Measurements from ENCODE around the gene UNC50. TPM values are rescaled to one million over a fixed set of nuclear protein-coding genes. Genes with fewer than 3 reads are reported as not detected.

The UNC50 gene
- polyA plus RNA-seq, 1 donor (not counting 4 experiments of a cell fraction or from before 2014, with no cell fraction given), result 75.2 TPM

- H3K4me2 ChIP-seq (ENCODE audit: control insufficient read depth, extremely low read depth, insufficient read depth, low read depth, low read length), result peak overlapping the region; percentile 100
- no peak for DNase-seq (ENCODE audit: low read depth, low spot score)
- no peaks in the 10 kb centered on the region for H3K27me3 ChIP-seq (ENCODE audit: control insufficient read depth, extremely low read depth, insufficient read depth, low read length)
- H3K4me3 ChIP-seq (ENCODE audit: control insufficient read depth in 2 of 3, extremely low read depth in 1 of 3, insufficient read depth in 2 of 3, low read depth in 1 of 3, low read length in 3 of 3), result peak overlapping the region; percentile 96 to 99 (median 98)
- dilution Hi-C loops (cut with MboI; ENCODE audit: extremely low pct_ligation_motif_present, low sequenced_read_pairs), result no loop called here
- peaks cover 26% of the 10 kb centered on the region for H3K4me1 ChIP-seq (ENCODE audit: control insufficient read depth, extremely low read depth, insufficient read depth, low read length)
- H3K79me2 ChIP-seq (ENCODE audit: control insufficient read depth, insufficient read depth, low read length), result peaks cover 68% of the 10 kb centered on the region
- H3K9me3 ChIP-seq (ENCODE audit: control insufficient read depth, low read depth, low read length), result no peaks in the 10 kb centered on the region
- H3K27ac ChIP-seq (ENCODE audit: control insufficient read depth, insufficient read depth, low read length), result peak overlapping the region; percentile 94
- FAIRE-seq, result no peak
- H3K9ac ChIP-seq (ENCODE audit: control insufficient read depth, extremely low read depth, insufficient read depth, low read length), result peak overlapping the region; percentile 97
- TF ChIP-seq CTCF (optimal IDR thresholded peaks at IDR 0.05 in 1 of 3, IDR thresholded peaks at IDR 0.05 in 1 of 3, conservative IDR thresholded peaks at IDR 0.05 in 1 of 3; ENCODE audit: extremely low read depth in 1 of 3, insufficient read depth in 2 of 3, low read length in 3 of 3) (no peak), EZH2 (IDR thresholded peaks at IDR 0.05; ENCODE audit: low read length) (no peak)
- H3K9me1 ChIP-seq (ENCODE audit: control insufficient read depth, extremely low read depth, insufficient read depth, low read length), result peaks cover 3% of the 10 kb centered on the region
- no peaks in the 10 kb centered on the region for H4K20me1 ChIP-seq (ENCODE audit: control insufficient read depth, extremely low read depth, insufficient read depth, low read length)
- H3K36me3 ChIP-seq (ENCODE audit: control insufficient read depth in 2 of 2, extremely low read depth in 1 of 2, insufficient read depth in 2 of 2, low read length in 2 of 2), result peaks cover 10 to 14% of the 10 kb centered on the region in 2 experiments
- peak overlapping the region; percentile 96 for H2AFZ ChIP-seq (ENCODE audit: control insufficient read depth, low read length)
Observed at GRCh38 chr2:98607741-98608115, 661 bp upstream of the UNC50 start.

DNA sequence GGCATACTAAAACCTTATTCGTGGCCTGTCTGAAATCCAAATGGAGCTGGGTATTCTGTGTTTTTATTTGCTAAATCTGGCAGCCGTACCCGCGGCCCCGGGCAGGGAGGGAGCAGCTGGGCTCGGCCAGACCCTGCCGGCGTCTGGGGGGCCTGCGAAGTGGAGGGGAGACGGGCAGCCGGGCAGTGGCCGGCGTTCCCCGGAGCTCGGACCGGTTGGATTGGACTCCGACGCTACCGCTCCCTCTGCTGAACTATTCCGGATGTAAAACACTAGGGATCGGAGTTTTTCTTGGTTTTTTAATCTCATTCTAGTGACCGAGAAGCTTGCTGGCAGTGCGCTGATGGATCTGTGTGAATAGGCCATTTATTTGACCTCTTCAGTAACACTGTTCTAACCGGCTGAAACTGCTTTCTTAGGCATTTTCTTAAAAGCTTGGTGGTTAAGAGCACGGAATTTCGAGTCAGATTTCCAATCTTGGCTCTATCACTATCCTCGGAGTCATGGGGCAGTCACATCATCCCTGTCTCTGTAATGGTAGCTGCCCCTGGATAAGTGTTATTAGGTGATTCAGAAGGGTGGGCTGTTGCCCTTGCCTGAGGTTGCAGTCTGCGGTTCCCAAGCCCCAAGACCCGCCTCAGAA is 694 bp downstream of the UNC50 start:
- Histone ChIP-seq H4K20me1 (ENCODE audit: control insufficient read depth, extremely low read depth, insufficient read depth, low read length) (no peaks in the 10 kb centered on the region), H3K36me3 (ENCODE audit: control insufficient read depth in 2 of 2, extremely low read depth in 1 of 2, insufficient read depth in 2 of 2, low read length in 2 of 2) (peaks cover 7 to 15% of the 10 kb centered on the region in 2 experiments), H3K4me3 (ENCODE audit: control insufficient read depth in 2 of 3, extremely low read depth in 1 of 3, insufficient read depth in 2 of 3, low read depth in 1 of 3, low read length in 3 of 3) (peak overlapping the region; percentile 96 to 99 (median 98)), H3K9me3 (ENCODE audit: control insufficient read depth, low read depth, low read length) (no peaks in the 10 kb centered on the region), H3K4me2 (ENCODE audit: control insufficient read depth, extremely low read depth, insufficient read depth, low read depth, low read length) (peak overlapping the region; percentile 75), H3K79me2 (ENCODE audit: control insufficient read depth, insufficient read depth, low read length) (peaks cover 66% of the 10 kb centered on the region), H2AFZ (ENCODE audit: control insufficient read depth, low read length) (peak overlapping the region; percentile 93), H3K27ac (ENCODE audit: control insufficient read depth, insufficient read depth, low read length) (peak overlapping the region; percentile 94), H3K27me3 (ENCODE audit: control insufficient read depth, extremely low read depth, insufficient read depth, low read length) (no peaks in the 10 kb centered on the region), H3K9ac (ENCODE audit: control insufficient read depth, extremely low read depth, insufficient read depth, low read length) (peak overlapping the region; percentile 97), H3K9me1 (ENCODE audit: control insufficient read depth, extremely low read depth, insufficient read depth, low read length) (peaks cover 3% of the 10 kb centered on the region), H3K4me1 (ENCODE audit: control insufficient read depth, extremely low read depth, insufficient read depth, low read length) (peaks cover 26% of the 10 kb centered on the region)
- TF ChIP-seq EZH2 (IDR thresholded peaks at IDR 0.05; ENCODE audit: low read length) (no peak), CTCF (optimal IDR thresholded peaks at IDR 0.05 in 1 of 3, IDR thresholded peaks at IDR 0.05 in 1 of 3, conservative IDR thresholded peaks at IDR 0.05 in 1 of 3; ENCODE audit: extremely low read depth in 1 of 3, insufficient read depth in 2 of 3, low read length in 3 of 3) (no peak)
- DNase-seq (ENCODE audit: low read depth, low spot score) (no peak), FAIRE-seq (no peak)
- dilution Hi-C loops (cut with MboI; ENCODE audit: extremely low pct_ligation_motif_present, low sequenced_read_pairs), result no loop called here

Measured in keratinocyte (primary cell).